ENCODE results near the gene PRKCE. TPM values are rescaled to one million over a fixed set of nuclear protein-coding genes. Genes with fewer than 3 reads are reported as not detected.

Gene PRKCE
- total and polyA plus RNA-seq, 4 experiments from 2014 or later: 1.8 to 21.7 (median 11.0) TPM

DNA sequence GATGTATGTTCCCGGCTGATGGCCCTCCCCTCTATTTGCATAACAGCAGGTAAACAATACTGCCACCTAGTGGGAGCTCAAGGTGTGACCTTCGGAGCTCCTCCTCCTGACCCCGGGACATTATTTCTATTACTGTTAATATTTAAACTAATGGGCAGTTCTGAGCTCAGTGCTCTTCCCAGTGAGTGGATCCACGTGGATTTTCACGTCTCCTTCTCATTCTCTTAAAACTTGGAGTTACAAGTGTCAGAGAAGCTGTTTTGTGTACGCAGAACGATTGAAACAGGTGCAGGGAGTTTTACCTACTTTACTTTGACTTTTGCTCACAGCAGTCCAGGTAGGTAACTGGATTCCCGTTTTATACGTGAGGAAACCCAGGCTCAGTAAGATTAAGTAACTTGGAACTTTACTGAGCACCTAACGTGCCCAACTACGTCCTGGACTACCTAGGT is 127.3 kb downstream of the PRKCE start:
- H3K27me3 Mint-ChIP-seq: no peaks in the 10 kb centered on the region
- no peaks in the 10 kb centered on the region for H3K36me3 Mint-ChIP-seq
- intact Hi-C loops (cut with micrococcal nuclease): loop anchor here (1.0 kb wide), 2 partner anchors 135 to 683 kb away; no protein-coding TSS in a partner anchor
- H3K27me3 ChIP-seq (ENCODE audit: insufficient read depth, low read length): no peaks in the 10 kb centered on the region
- DNase-seq: peak; percentile 70 to 74 (median 72)
- POLR2A ChIA-PET (ENCODE audit: partially characterized antibody): interaction anchor here (1.0 to 1.7 kb wide), 3 partner anchors 129 to 134 kb away, joined by 3 to 6 read pairs (median 4); no protein-coding TSS in a partner anchor
- H3K9me3 Mint-ChIP-seq: peaks cover 0 to 2% (median 0%) of the 10 kb centered on the region in 8 donors
- no peak overlapping the region for H3K4me3 ChIP-seq (ENCODE audit: low read length in 2 of 2)
- H3K4me3 Mint-ChIP-seq: peak overlapping the region in 4 of 8 donors; percentile 21 to 57 (median 53)
- H3K9me3 ChIP-seq (ENCODE audit: control insufficient read depth in 1 of 2, low read length in 2 of 2): no peaks in the 10 kb centered on the region
- peak overlapping the region in 2 of 7 donors; percentile 3 to 6 for H3K27ac Mint-ChIP-seq
- H3K4me1 Mint-ChIP-seq: peaks cover 3 to 6% (median 5%) of the 10 kb centered on the region in 4 donors
- H3K27ac ChIP-seq (ENCODE audit: low read depth, low read length): no peak overlapping the region
- no peaks in the 10 kb centered on the region for H3K36me3 ChIP-seq (ENCODE audit: insufficient read depth, low read length)
- CTCF ChIA-PET (ENCODE audit: partially characterized antibody): interaction anchor here (0.6 to 9.6 kb wide), 34 partner anchors 8 to 1108 kb away, joined by 3 to 279 read pairs (median 4); no protein-coding TSS in a partner anchor
- H3K4me1 ChIP-seq (ENCODE audit: insufficient read depth, low read length): peaks cover 5% of the 10 kb centered on the region

DNA sequence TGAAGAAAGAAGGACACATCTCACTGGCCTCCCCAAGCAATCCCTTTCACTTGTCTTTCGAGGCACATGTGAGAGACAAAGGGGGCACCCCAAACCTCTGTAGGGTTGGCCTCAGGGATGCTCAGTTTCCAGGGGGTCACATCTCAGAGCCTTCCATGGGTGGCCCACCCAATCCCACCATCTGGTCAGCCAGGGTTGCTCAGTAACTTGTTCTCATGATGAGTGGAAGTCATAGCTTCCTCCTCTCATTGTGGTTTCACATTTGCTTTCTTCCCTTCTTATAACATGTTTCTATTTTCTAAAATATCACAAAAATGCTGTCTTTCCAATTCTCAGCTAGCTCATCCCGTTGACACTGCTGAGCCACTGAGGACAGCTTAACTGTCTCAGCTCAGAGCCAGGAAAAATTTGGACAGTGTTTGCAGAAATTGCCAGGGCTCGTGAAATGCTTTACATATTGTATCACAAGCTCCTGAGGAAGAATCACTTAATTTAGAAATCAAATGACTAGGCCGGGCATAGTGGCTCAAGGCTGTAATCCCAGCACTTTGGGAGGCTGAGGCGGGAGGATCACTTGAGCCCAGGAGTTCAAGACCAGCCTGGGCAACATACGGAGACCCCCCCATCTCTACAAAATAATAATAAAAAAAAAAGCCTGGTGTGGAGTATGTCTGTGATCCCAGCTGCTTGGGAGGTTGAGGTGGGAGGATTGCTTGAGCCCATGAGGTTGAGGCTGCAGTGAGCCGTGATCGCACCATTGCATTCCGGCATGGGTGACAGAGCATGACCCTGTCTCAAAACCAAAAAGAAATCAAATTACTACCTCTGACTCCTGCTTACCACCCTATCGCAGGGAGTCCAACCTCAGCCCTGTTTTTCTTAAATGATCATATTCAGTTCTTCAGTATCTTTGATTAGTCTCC is 129.3 kb downstream of the PRKCE start:
- POLR2A ChIA-PET (ENCODE audit: partially characterized antibody): interaction anchor here (1.2 kb wide), 1 partner anchor 130 kb away, joined by 4 read pairs; no protein-coding TSS in a partner anchor
- H3K36me3 Mint-ChIP-seq: no peaks in the 10 kb centered on the region
- H3K27me3 Mint-ChIP-seq: no peaks in the 10 kb centered on the region
- peaks cover 4 to 6% (median 4%) of the 10 kb centered on the region in 4 donors for H3K4me1 Mint-ChIP-seq
- H3K4me1 ChIP-seq (ENCODE audit: insufficient read depth, low read length): peaks cover 5% of the 10 kb centered on the region
- H3K4me3 ChIP-seq (ENCODE audit: low read length in 2 of 2): no peak overlapping the region
- CTCF ChIA-PET (ENCODE audit: partially characterized antibody): interaction anchor here (0.6 to 9.6 kb wide), 11 partner anchors 8 to 193 kb away, joined by 3 to 279 read pairs (median 7); no protein-coding TSS in a partner anchor
- H3K4me3 Mint-ChIP-seq: no peak overlapping the region
- no peak for DNase-seq
- no peaks in the 10 kb centered on the region for H3K36me3 ChIP-seq (ENCODE audit: insufficient read depth, low read length)
- intact Hi-C loops (cut with micrococcal nuclease): no loop called here
- no peaks in the 10 kb centered on the region for H3K27me3 ChIP-seq (ENCODE audit: insufficient read depth, low read length)
- H3K27ac ChIP-seq (ENCODE audit: low read depth, low read length): no peak overlapping the region
- H3K27ac Mint-ChIP-seq: no peak overlapping the region
- H3K9me3 Mint-ChIP-seq: peaks cover 0 to 2% (median 0%) of the 10 kb centered on the region in 8 donors
- no peaks in the 10 kb centered on the region for H3K9me3 ChIP-seq (ENCODE audit: control insufficient read depth in 1 of 2, low read length in 2 of 2)

DNA sequence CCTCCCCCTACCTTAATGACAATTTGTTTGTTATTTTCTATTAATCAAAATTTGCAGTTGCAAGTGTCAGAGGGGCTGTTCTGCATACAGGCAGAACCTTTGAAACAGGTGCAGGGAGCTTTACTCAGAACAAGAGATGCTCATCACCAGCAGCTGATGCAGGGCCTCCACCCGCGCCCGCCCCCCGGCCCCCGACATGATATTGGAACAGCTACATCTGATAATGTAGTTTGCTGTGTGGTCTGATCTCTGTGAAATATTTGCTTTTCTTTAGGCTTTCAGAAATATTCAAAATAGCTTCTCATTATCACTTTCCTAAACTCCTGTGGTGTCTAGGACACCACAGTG is 130.0 kb downstream of the PRKCE start:
- ChIA-PET POLR2A (ENCODE audit: partially characterized antibody) (interaction anchor here (0.6 kb wide), 1 partner anchor 144 kb away, joined by 3 read pairs; no protein-coding TSS in a partner anchor), CTCF (ENCODE audit: partially characterized antibody) (interaction anchor here (1.0 to 9.6 kb wide), 3 partner anchors 138 to 193 kb away, joined by 3 to 279 read pairs (median 3); no protein-coding TSS in a partner anchor)
- intact Hi-C loops (cut with micrococcal nuclease): no loop called here
- H3K4me3 Mint-ChIP-seq: no peak overlapping the region
- no peaks in the 10 kb centered on the region for H3K36me3 Mint-ChIP-seq
- H3K27me3 ChIP-seq (ENCODE audit: insufficient read depth, low read length): no peaks in the 10 kb centered on the region
- no peak overlapping the region for H3K27ac ChIP-seq (ENCODE audit: low read depth, low read length)
- H3K27ac Mint-ChIP-seq: no peak overlapping the region
- no peaks in the 10 kb centered on the region for H3K27me3 Mint-ChIP-seq
- no peaks in the 10 kb centered on the region for H3K36me3 ChIP-seq (ENCODE audit: insufficient read depth, low read length)
- H3K9me3 Mint-ChIP-seq: peaks cover 0 to 2% (median 0%) of the 10 kb centered on the region in 8 donors
- H3K4me1 Mint-ChIP-seq: peaks cover 4 to 12% (median 4%) of the 10 kb centered on the region in 4 donors
- H3K9me3 ChIP-seq (ENCODE audit: control insufficient read depth in 1 of 2, low read length in 2 of 2): no peaks in the 10 kb centered on the region
- DNase-seq: no peak
- peaks cover 5% of the 10 kb centered on the region for H3K4me1 ChIP-seq (ENCODE audit: insufficient read depth, low read length)
- no peak overlapping the region for H3K4me3 ChIP-seq (ENCODE audit: low read length in 2 of 2)

DNA sequence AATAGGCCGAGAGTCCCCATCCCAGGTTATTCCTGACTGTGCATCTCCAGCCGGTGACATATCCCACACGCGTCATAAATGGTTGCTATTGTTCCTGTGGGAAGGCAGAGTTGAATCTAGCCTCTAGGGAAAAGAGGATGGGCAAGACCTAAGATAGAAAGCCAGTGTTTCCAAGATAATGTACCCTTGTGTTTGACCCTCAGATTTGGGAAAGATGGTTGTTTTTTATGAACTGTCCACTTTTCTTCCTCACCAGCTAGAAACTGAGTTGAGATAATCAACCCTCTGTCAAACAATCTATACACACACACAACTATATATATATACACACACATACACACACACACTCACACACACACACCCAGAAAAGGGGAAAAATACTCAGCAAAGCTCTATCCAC is 131.0 kb downstream of the PRKCE start:
- ChIA-PET POLR2A (ENCODE audit: partially characterized antibody) (no interaction called here), CTCF (ENCODE audit: partially characterized antibody) (interaction anchor here (9.6 kb wide), 1 partner anchor 139 kb away, joined by 279 read pairs; no protein-coding TSS in a partner anchor)
- H3K27ac ChIP-seq (ENCODE audit: low read depth, low read length): no peak overlapping the region
- Mint-ChIP-seq H3K27ac (no peak overlapping the region), H3K4me1 (peaks cover 4 to 13% (median 4%) of the 10 kb centered on the region in 4 donors), H3K36me3 (no peaks in the 10 kb centered on the region), H3K27me3 (no peaks in the 10 kb centered on the region), H3K4me3 (no peak overlapping the region), H3K9me3 (peaks cover 0 to 2% (median 0%) of the 10 kb centered on the region in 8 donors)
- peaks cover 5% of the 10 kb centered on the region for H3K4me1 ChIP-seq (ENCODE audit: insufficient read depth, low read length)
- H3K9me3 ChIP-seq (ENCODE audit: control insufficient read depth in 1 of 2, low read length in 2 of 2): no peaks in the 10 kb centered on the region
- intact Hi-C loops (cut with micrococcal nuclease): no loop called here
- DNase-seq: no peak
- H3K4me3 ChIP-seq (ENCODE audit: low read length in 2 of 2): no peak overlapping the region
- no peaks in the 10 kb centered on the region for H3K27me3 ChIP-seq (ENCODE audit: insufficient read depth, low read length)
- no peaks in the 10 kb centered on the region for H3K36me3 ChIP-seq (ENCODE audit: insufficient read depth, low read length)

DNA sequence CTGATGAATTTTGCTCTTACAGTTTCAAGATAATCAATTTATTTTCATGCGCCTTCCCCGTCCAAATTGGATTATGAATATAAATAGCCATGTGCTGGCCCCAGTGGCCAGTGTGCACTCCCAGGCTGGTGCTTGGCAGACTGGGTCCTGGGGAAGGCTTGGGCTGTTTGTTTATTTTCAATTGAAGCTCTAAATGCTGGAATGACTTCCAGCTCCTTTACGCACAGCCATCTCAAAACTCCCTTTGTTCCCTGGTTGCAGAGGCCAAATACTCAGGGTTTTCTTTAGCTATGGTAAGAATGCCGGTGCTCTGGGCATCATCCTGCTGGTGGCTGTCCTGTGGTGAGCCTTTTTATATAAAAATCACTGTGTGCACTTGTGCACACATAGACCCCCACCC is 131.5 kb downstream of the PRKCE start:
- CTCF ChIA-PET (ENCODE audit: partially characterized antibody): interaction anchor here (9.6 kb wide), 1 partner anchor 140 kb away, joined by 279 read pairs; no protein-coding TSS in a partner anchor
- Mint-ChIP-seq H3K4me3 (no peak overlapping the region), H3K27me3 (no peaks in the 10 kb centered on the region), H3K4me1 (peaks cover 4 to 13% (median 4%) of the 10 kb centered on the region in 4 donors), H3K27ac (no peak overlapping the region), H3K9me3 (peaks cover 0 to 2% (median 0%) of the 10 kb centered on the region in 8 donors), H3K36me3 (no peaks in the 10 kb centered on the region)
- no peak overlapping the region for H3K4me3 ChIP-seq (ENCODE audit: low read length in 2 of 2)
- intact Hi-C loops (cut with micrococcal nuclease): no loop called here
- no peaks in the 10 kb centered on the region for H3K9me3 ChIP-seq (ENCODE audit: control insufficient read depth in 1 of 2, low read length in 2 of 2)
- H3K36me3 ChIP-seq (ENCODE audit: insufficient read depth, low read length): no peaks in the 10 kb centered on the region
- H3K27me3 ChIP-seq (ENCODE audit: insufficient read depth, low read length): no peaks in the 10 kb centered on the region
- H3K4me1 ChIP-seq (ENCODE audit: insufficient read depth, low read length): peaks cover 5% of the 10 kb centered on the region
- POLR2A ChIA-PET (ENCODE audit: partially characterized antibody): no interaction called here
- H3K27ac ChIP-seq (ENCODE audit: low read depth, low read length): no peak overlapping the region
- no peak for DNase-seq

DNA sequence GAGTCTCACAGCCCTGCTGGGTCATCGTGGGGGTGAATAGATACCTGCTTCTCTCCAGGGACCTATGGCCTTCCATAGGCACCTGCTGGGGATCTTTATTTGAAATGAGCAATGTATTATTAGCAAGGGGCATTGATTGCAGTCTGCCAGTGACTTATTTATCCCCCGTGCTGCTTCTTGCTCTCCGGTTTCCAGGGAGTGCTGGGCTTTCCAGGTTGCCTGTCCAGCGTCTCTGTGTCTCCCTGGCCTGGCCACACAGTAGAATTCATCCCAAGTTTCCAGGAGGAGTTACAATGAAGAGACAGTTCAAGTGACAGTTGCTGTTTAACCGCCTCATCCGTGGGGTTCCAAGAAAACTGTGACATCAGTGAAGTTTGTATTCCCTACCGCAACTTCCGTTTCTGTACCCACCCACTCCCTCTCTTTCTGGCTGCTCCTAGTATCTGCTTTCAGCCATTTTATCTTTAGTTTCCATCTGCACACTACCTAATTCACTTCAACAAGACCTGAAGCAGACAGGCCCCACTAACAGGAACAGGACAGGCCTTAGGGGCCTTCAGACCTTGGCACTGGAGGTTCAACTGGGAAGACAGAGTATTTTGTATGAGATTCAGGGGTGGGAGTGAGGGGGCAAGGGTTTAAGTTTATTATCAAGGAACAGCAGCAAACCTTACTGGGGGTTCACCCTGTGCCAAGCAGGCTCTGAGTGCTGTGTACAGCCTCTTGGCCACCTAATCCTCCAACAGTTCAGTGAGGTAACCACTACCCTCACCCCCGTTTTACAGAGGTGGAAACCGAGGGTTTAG is 134.8 kb downstream of the PRKCE start:
- no peaks in the 10 kb centered on the region for H3K36me3 ChIP-seq (ENCODE audit: insufficient read depth, low read length)
- H3K27ac Mint-ChIP-seq: no peak overlapping the region
- no peak overlapping the region for H3K4me3 Mint-ChIP-seq
- H3K4me3 ChIP-seq (ENCODE audit: low read length in 2 of 2): no peak overlapping the region
- intact Hi-C loops (cut with micrococcal nuclease): no loop called here
- H3K27ac ChIP-seq (ENCODE audit: low read depth, low read length): no peak overlapping the region
- no peaks in the 10 kb centered on the region for H3K27me3 Mint-ChIP-seq
- POLR2A ChIA-PET (ENCODE audit: partially characterized antibody): interaction anchor here (0.6 to 1.5 kb wide), 2 partner anchors 136 to 140 kb away, joined by 3 to 4 read pairs; no protein-coding TSS in a partner anchor
- H3K9me3 ChIP-seq (ENCODE audit: control insufficient read depth in 1 of 2, low read length in 2 of 2): no peaks in the 10 kb centered on the region
- peaks cover 0 to 7% (median under 1%) of the 10 kb centered on the region in 4 donors for H3K4me1 Mint-ChIP-seq
- no peaks in the 10 kb centered on the region for H3K4me1 ChIP-seq (ENCODE audit: insufficient read depth, low read length)
- no peaks in the 10 kb centered on the region for H3K36me3 Mint-ChIP-seq
- no peak for DNase-seq
- H3K9me3 Mint-ChIP-seq: no peaks in the 10 kb centered on the region
- no peaks in the 10 kb centered on the region for H3K27me3 ChIP-seq (ENCODE audit: insufficient read depth, low read length)
- CTCF ChIA-PET (ENCODE audit: partially characterized antibody): interaction anchor here (1.0 kb wide), 1 partner anchor 8 kb away, joined by 4 read pairs; no protein-coding TSS in a partner anchor

Data from CD4-positive, alpha-beta memory T cell (primary cell).